ENCODE results near the gene RNF225. TPM values are rescaled to one million over a fixed set of nuclear protein-coding genes. Genes with fewer than 3 reads are reported as not detected.

Gene RNF225
- polyA plus RNA-seq, 1 of the 3 experiments (the other 2 are of a cell fraction): 0.13 TPM

DNA sequence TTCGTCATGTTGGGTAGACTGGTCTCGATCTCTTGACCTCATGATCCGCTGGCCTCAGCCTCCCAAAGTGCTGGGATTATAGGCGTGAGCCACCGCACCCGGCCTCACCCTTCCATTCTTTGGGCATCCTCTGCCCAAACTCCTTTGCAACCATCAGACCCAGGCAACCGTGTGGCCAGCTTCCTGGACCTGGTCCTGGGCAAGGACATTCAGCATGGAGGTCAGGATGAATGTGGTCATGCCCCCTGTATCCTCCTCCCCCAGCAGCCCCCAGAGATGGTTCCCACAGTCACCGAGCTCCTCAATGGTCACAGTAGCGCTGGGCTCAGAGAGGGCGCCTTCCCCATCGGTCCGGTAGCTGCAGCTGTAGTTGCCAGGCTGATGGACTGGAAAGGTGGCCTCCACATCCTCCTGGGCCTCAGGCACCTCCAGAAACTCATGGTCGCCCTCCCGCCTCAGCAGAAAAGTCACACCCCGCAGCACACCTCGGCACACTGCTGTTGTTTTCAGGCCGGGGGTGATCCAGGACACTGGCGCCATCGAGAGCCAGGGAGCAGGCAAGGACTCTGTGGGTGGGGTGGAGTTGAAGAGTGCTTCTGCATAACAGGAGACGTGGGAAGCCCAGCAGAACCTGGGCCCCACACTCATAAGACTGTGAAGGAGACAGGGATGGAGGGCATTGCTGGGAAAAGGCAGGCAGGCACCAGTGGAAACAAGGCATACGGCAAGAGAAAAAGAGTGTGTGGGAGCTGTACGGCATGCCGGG is 43.3 kb upstream of the RNF225 start:
- H3K9me3 ChIP-seq: no peaks in the 10 kb centered on the region
- ChIA-PET CTCF (interaction anchor here (1.3 kb wide), 1 partner anchor 24 kb away, joined by 4 read pairs; no protein-coding TSS in a partner anchor), POLR2A (interaction anchor here (0.6 to 3.6 kb wide), 2 partner anchors 10 to 74 kb away, joined by 4 to 18 read pairs; partner anchors contain the start of gene ZNF497)
- 84% methylated on average over 18 of the region's 23 CpGs for whole genome bisulfite sequencing (ENCODE audit: low lambda C conversion rate)
- H3K9ac ChIP-seq: no peak overlapping the region
- H3K79me2 ChIP-seq (ENCODE audit: insufficient read depth): peaks cover 31% of the 10 kb centered on the region
- TF ChIP-seq NFIC (IDR thresholded peaks at IDR 0.05; ENCODE audit: borderline replicate concordance) (no peak), FOXM1 (IDR thresholded peaks at IDR 0.05; ENCODE audit: low read depth) (no peak), TAF1 (IDR thresholded peaks at IDR 0.05; ENCODE audit: borderline replicate concordance, low read depth, low read length) (no peak), TCF12 (IDR thresholded peaks at IDR 0.05) (no peak), MEF2A (IDR thresholded peaks at IDR 0.05; ENCODE audit: borderline replicate concordance, low read depth) (no peak), RXRA (IDR thresholded peaks at IDR 0.05; ENCODE audit: borderline replicate concordance, low read depth) (no peak), TEAD4 (IDR thresholded peaks at IDR 0.05; ENCODE audit: borderline replicate concordance, insufficient read depth) (no peak), MXI1 (IDR thresholded peaks at IDR 0.05; ENCODE audit: low read depth, low read length) (no peak), FOSL2 (IDR thresholded peaks at IDR 0.05; ENCODE audit: borderline replicate concordance, low read depth) (no peak), GABPA (IDR thresholded peaks at IDR 0.05; ENCODE audit: low read depth) (no peak)
- TF ChIP-seq, protein P1, sequence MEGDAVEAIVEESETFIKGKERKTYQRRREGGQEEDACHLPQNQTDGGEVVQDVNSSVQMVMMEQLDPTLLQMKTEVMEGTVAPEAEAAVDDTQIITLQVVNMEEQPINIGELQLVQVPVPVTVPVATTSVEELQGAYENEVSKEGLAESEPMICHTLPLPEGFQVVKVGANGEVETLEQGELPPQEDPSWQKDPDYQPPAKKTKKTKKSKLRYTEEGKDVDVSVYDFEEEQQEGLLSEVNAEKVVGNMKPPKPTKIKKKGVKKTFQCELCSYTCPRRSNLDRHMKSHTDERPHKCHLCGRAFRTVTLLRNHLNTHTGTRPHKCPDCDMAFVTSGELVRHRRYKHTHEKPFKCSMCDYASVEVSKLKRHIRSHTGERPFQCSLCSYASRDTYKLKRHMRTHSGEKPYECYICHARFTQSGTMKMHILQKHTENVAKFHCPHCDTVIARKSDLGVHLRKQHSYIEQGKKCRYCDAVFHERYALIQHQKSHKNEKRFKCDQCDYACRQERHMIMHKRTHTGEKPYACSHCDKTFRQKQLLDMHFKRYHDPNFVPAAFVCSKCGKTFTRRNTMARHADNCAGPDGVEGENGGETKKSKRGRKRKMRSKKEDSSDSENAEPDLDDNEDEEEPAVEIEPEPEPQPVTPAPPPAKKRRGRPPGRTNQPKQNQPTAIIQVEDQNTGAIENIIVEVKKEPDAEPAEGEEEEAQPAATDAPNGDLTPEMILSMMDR (IDR thresholded peaks at IDR 0.05): no peak
- H3F3A ChIP-seq (replicated peaks; ENCODE audit: insufficient read depth): no peaks in the 10 kb centered on the region
- no peak overlapping the region for H2AFZ ChIP-seq (ENCODE audit: low read depth)
- H3K9me2 ChIP-seq: no peaks in the 10 kb centered on the region
- no peak overlapping the region for H3K27ac ChIP-seq (ENCODE audit: low read depth in 2 of 2, low read length in 1 of 2)
- peaks cover 2 to 4% of the 10 kb centered on the region in 2 experiments for H3K36me3 ChIP-seq (replicated peaks in 1 of 2; ENCODE audit: control insufficient read depth in 1 of 2, insufficient read depth in 2 of 2, low read length in 1 of 2)
- H3K27me3 ChIP-seq (ENCODE audit: insufficient read depth): no peaks in the 10 kb centered on the region
- no peaks in the 10 kb centered on the region; a peak in 1 of 4 replicates for H3K4me1 ChIP-seq (ENCODE audit: control insufficient read depth in 1 of 2, insufficient read depth in 2 of 2, low read depth in 1 of 2, low read length in 1 of 2)
- H4K20me1 ChIP-seq (ENCODE audit: insufficient read depth): no peaks in the 10 kb centered on the region
- DNase-seq: no peak
- no peak overlapping the region for H3K4me2 ChIP-seq
- no peak overlapping the region for H3K4me3 ChIP-seq (ENCODE audit: low read depth in 2 of 2, low read length in 1 of 2)

DNA sequence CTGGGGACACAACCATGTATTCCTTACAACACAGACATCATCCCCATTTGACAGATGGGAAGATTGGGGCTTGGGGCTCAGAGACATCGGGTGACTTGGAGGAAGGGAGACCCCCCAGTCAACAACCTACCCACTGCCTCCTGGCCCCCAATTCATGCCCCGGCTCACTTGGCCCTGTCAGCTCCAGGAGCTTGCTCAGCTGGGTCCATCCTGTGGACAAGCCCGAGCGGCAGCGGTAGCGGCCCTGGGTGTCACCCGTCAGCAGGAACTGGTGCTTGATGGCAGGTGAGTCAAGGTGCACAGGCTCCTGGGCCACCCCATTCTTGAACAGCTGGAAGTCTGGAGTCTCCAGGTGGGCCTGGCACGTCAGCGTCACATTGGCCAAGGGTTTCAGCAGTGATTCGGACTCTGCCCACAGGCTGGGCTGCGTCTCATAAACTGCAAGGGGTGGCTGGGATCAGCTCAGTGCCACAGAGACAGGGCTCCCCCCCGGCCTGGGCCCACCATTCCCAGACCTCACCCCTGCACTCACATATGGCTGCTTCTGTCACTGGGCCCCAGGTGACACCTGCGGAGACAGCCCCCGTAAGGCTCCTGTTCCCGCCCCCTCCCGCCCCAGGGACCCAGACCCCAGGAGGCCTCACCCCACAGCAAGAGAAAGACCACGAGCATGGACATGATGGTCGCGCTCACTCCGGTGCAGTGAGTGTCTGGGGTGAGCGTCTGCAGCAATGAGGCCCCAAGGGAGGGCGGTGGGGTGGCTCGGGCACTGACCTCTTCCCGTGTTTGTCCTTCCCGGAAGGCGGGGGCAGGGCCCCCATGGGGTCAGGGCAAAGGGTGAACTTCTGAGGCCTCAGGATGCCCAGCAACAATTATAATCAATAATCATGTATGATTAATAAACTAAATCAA is 42.4 kb upstream of the RNF225 start, which contains the start of gene A1BG:
Gene A1BG, minus strand, starts transcription at position 733 of the 912 bp plus-strand sequence. Its CDS starts 55 bp downstream, at position 678.
- no peaks in the 10 kb centered on the region; a peak in 1 of 4 replicates for H3K4me1 ChIP-seq (ENCODE audit: control insufficient read depth in 1 of 2, insufficient read depth in 2 of 2, low read depth in 1 of 2, low read length in 1 of 2)
- H3K4me2 ChIP-seq: no peak within 1 kb of the TSS
- no peak within 1 kb of the TSS for H3K27ac ChIP-seq (ENCODE audit: low read depth in 2 of 2, low read length in 1 of 2)
- ChIA-PET CTCF (interaction anchor here (1.0 kb wide), 1 partner anchor 10 kb away, joined by 3 read pairs; the partner anchor contains the start of gene ZNF497), POLR2A (interaction anchor here (0.6 to 3.6 kb wide), 3 partner anchors 9 to 73 kb away, joined by 3 to 18 read pairs (median 4); partner anchors contain the start of gene ZNF497)
- H2AFZ ChIP-seq (ENCODE audit: low read depth): no peak within 1 kb of the TSS
- no peak within 1 kb of the TSS for H3K4me3 ChIP-seq (ENCODE audit: low read depth in 2 of 2, low read length in 1 of 2)
- no peak within 1 kb of the TSS for H3K9ac ChIP-seq
- no peaks in the 10 kb centered on the region for H3K27me3 ChIP-seq (ENCODE audit: insufficient read depth)
- peaks cover 26% of the 10 kb centered on the region for H3K79me2 ChIP-seq (ENCODE audit: insufficient read depth)
- DNase-seq: no peak
- H3F3A ChIP-seq (replicated peaks; ENCODE audit: insufficient read depth): no peaks in the 10 kb centered on the region
- H3K36me3 ChIP-seq (replicated peaks in 1 of 2; ENCODE audit: control insufficient read depth in 1 of 2, insufficient read depth in 2 of 2, low read length in 1 of 2): peaks cover 2 to 4% of the 10 kb centered on the region in 2 experiments
- no peaks in the 10 kb centered on the region for H3K9me3 ChIP-seq
- no peaks in the 10 kb centered on the region for H4K20me1 ChIP-seq (ENCODE audit: insufficient read depth)
- WGBS (ENCODE audit: low lambda C conversion rate): 88% methylated on average over 16 of the region's 26 CpGs
- H3K9me2 ChIP-seq: no peaks in the 10 kb centered on the region
- TF ChIP-seq ELF1 (IDR thresholded peaks at IDR 0.05) (no peak), MXI1 (IDR thresholded peaks at IDR 0.05; ENCODE audit: low read depth, low read length) (no peak), RAD21 (IDR thresholded peaks at IDR 0.05; ENCODE audit: low read length) (no peak), FOXJ3 (CRISPR knock-in tag; IDR thresholded peaks at IDR 0.05) (no peak)

All from SK-N-SH (cell line).